ENCODE measurements around the gene OR52E2. TPM values are rescaled to one million over a fixed set of nuclear protein-coding genes. Genes with fewer than 3 reads are reported as not detected.

The OR52E2 gene
- not detected for total RNA-seq

- TF ChIP-seq CTCF (IDR thresholded peaks at IDR 0.05; ENCODE audit: low read depth) = no peak
Observed at GRCh38 chr11:5059391-5059790, at the start of gene OR52E2. OR52E2 (minus strand) TSS chr11:5059627; CDS start chr11:5059627, 0 bp downstream.

GRCh38 chr11:5107285-5107684 is 47.9 kb upstream of the OR52E2 start:
- no peak for TF ChIP-seq CTCF (IDR thresholded peaks at IDR 0.05; ENCODE audit: low read depth)

DNA sequence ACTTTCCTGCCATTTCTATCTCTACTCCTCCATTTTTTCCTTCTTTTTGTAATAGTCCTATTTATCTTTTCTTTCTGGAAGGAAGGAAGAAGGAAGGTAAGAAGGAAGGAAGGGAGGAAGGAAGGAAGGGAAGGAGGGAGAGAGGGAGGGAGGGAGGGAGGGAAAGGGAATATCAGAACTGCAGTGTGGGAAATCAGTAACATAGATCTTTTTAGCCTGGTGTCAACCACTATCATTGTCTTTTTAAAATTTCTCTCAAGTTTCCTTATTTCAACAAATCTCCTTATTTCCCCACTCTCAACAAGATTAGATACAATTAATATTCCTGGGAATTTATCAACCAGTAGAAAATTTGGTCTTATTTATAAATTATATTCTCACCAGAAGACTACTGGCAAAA is 43.6 kb upstream of the OR52E2 start:
- no peak for TF ChIP-seq CTCF (IDR thresholded peaks at IDR 0.05; ENCODE audit: low read depth)

DNA sequence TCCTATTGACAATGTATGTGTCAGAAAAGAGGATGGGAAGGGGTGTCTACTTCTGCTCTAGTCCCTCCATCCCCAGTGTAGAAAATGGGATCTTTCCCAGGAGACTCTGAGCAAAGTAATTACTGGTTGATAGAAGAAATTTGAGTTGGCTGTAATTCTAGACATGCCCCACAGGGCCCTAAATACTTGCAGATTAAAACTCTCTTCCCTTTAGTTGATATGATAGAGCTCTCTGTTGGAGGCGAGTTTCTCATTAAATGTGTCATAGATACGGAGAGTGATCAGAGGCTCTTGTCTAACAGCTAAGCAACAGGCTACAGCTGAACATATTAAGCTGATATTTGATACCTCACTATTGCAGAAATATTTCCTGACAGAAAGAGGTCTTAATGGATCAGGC is 42.8 kb upstream of the OR52E2 start:
- TF ChIP-seq CTCF (IDR thresholded peaks at IDR 0.05; ENCODE audit: low read depth) = no peak

- TF ChIP-seq CTCF (IDR thresholded peaks at IDR 0.05; ENCODE audit: low read depth) = no peak
Observed at GRCh38 chr11:5096011-5096410, 36.6 kb upstream of the OR52E2 start.

- TF ChIP-seq CTCF (IDR thresholded peaks at IDR 0.05; ENCODE audit: low read depth) = no peak
Observed at GRCh38 chr11:5092821-5093585, 33.6 kb upstream of the OR52E2 start.

DNA sequence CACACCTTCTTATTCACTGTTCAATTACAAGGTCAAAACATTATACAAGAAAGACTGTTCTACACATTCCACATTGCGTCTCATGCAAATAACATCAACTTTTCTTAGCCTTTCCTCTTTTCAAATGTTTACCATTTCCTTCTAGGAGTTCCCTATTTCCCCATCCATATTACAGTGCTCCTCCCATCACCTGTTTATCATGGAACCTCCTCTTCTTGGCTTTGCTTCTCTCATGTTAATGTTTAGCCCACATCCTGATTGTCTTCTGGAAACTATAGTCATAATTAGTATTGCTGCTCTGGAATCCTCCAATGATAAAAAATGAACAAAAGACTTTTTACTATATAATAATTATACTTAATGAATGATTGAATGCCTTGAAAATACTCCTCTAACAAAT is 31.2 kb upstream of the OR52E2 start:
- TF ChIP-seq CTCF (IDR thresholded peaks at IDR 0.05; ENCODE audit: low read depth) = no peak

Data from subcutaneous adipose tissue (tissue), 4 donors.